Measurements from ENCODE around the gene DCDC2C. TPM values are rescaled to one million over a fixed set of nuclear protein-coding genes. Genes with fewer than 3 reads are reported as not detected.

The DCDC2C gene
- total and polyA plus RNA-seq, 2 donors (not counting 3 experiments of a cell fraction or from before 2014, with no cell fraction given): not detected

DNA sequence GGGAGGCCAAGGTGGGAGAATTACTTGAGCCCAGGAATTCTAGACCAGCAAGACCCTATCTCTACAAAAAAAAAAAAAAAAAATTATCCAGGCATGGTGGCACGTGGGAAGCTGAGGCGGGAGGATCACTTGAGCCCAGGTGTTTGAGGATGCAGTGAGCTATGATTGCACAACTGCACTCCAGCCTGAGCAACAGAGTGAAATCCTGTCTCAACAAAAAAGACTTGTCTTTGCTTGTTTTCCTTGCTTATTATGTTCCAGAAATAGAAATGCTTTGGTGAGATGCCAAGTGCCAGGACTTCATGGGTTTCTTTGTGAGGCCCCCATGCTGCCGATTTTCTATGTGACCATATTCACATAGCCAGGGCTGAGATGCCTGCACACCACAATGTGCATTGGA lies 9.0 kb downstream of the DCDC2C start:
- POLR2A ChIA-PET: no interaction called here
- BruUV-seq (replicated peaks): no TSS peak
- no peak overlapping the region for H3K27ac ChIP-seq (ENCODE audit: insufficient read depth, low read depth, low read length)
- H2AFZ ChIP-seq (ENCODE audit: low read depth, low read length): no peak overlapping the region
- no peaks in the 10 kb centered on the region for H3K9me3 ChIP-seq (replicated peaks; ENCODE audit: control insufficient read depth, insufficient read depth, low read length)
- no peaks in the 10 kb centered on the region for H3K4me1 ChIP-seq (ENCODE audit: control insufficient read depth, extremely low read depth, insufficient read depth, low read length)
- H3K9me1 ChIP-seq (replicated peaks; ENCODE audit: control insufficient read depth, extremely low read depth, insufficient read depth, low read length): no peaks in the 10 kb centered on the region
- dilution Hi-C loops (cut with MboI; ENCODE audit: extremely low pct_ligation_motif_present, low sequenced_read_pairs) (no loop called here), intact Hi-C loops (cut with micrococcal nuclease) (no loop called here)
- H3K4me2 ChIP-seq (ENCODE audit: insufficient read depth, low read length): no peak overlapping the region
- TF ChIP-seq JUN (IDR thresholded peaks at IDR 0.05; ENCODE audit: borderline replicate concordance, insufficient read depth, insufficient read length, low read depth): no peak
- no peak for TF ChIP-seq EZH2 (IDR thresholded peaks at IDR 0.05; ENCODE audit: borderline replicate concordance, low read depth, low read length, severe bottlenecking)
- TF ChIP-seq, protein P1, sequence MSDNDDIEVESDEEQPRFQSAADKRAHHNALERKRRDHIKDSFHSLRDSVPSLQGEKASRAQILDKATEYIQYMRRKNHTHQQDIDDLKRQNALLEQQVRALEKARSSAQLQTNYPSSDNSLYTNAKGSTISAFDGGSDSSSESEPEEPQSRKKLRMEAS (IDR thresholded peaks at IDR 0.05; ENCODE audit: insufficient read depth, insufficient read length): no peak
- no peak for TF ChIP-seq FOS (IDR thresholded peaks at IDR 0.05; ENCODE audit: borderline replicate concordance, insufficient read depth, low read length)
- TF ChIP-seq, protein P2, sequence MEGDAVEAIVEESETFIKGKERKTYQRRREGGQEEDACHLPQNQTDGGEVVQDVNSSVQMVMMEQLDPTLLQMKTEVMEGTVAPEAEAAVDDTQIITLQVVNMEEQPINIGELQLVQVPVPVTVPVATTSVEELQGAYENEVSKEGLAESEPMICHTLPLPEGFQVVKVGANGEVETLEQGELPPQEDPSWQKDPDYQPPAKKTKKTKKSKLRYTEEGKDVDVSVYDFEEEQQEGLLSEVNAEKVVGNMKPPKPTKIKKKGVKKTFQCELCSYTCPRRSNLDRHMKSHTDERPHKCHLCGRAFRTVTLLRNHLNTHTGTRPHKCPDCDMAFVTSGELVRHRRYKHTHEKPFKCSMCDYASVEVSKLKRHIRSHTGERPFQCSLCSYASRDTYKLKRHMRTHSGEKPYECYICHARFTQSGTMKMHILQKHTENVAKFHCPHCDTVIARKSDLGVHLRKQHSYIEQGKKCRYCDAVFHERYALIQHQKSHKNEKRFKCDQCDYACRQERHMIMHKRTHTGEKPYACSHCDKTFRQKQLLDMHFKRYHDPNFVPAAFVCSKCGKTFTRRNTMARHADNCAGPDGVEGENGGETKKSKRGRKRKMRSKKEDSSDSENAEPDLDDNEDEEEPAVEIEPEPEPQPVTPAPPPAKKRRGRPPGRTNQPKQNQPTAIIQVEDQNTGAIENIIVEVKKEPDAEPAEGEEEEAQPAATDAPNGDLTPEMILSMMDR (IDR thresholded peaks at IDR 0.05; ENCODE audit: extremely low read depth in 1 of 2, insufficient read depth in 1 of 2, low read depth in 1 of 2, low read length in 2 of 2): no peak
- no peak for TF ChIP-seq POLR2A (IDR thresholded peaks at IDR 0.05; ENCODE audit: low read depth, low read length)
- no peak for TF ChIP-seq GATA2 (IDR thresholded peaks at IDR 0.05; ENCODE audit: insufficient read depth, insufficient read length, low read depth, low read length)
- no peak for TF ChIP-seq POLR2AphosphoS5 (IDR thresholded peaks at IDR 0.05; ENCODE audit: insufficient read depth, low read depth, low read length)
- TF ChIP-seq MYC (IDR thresholded peaks at IDR 0.05; ENCODE audit: low read depth, low read length): no peak
- CTCF ChIA-PET: no interaction called here
- no peaks in the 10 kb centered on the region for H3K79me2 ChIP-seq (ENCODE audit: control insufficient read depth, insufficient read depth, low read length)
- H3K36me3 ChIP-seq (ENCODE audit: control insufficient read depth in 2 of 2, extremely low read depth in 1 of 2, insufficient read depth in 2 of 2, low read length in 2 of 2): no peaks in the 10 kb centered on the region
- H3K9ac ChIP-seq (replicated peaks; ENCODE audit: extremely low read depth, insufficient read depth, low read length): no peak overlapping the region
- H3K4me3 ChIP-seq (replicated peaks in 1 of 3; ENCODE audit: insufficient read depth in 1 of 3, low read depth in 1 of 3, low read length in 3 of 3): no peak overlapping the region
- FAIRE-seq (no peak), DNase-seq (ENCODE audit: low read depth, low spot score) (no peak)
- H4K20me1 ChIP-seq (replicated peaks; ENCODE audit: control insufficient read depth, extremely low read depth, insufficient read depth, low read length): no peaks in the 10 kb centered on the region
- no peaks in the 10 kb centered on the region for H3K27me3 ChIP-seq (ENCODE audit: control insufficient read depth in 2 of 2, insufficient read depth in 2 of 2, low read length in 2 of 2)
